Stimulated activated CD8-positive, alpha-beta memory T cell treated with anti-CD3 and anti-CD28 coated beads, Interleukin-12 subunit alpha, Interleukin-12 subunit beta, amount 100 ng/mL, for 1 hour (primary cell): ENCODE results near the gene CPS1.

ENCODE experiments used
- DNase-seq: peaks from one replicate; pipeline ENCODE4 v3.0.0-alpha.2; 2020; ENCODE audit warnings: low read depth

CPS1 gene

GRCh38 chr2:210556329-210556980 is at the start of gene CPS1:
CPS1 (plus strand) TSS chr2:210556599; CDS start chr2:210556734, 135 bp downstream.
- DNase-seq: no peak

GRCh38 chr2:210515911-210516310 is 40.5 kb upstream of the CPS1 start:
- no peak for DNase-seq

- DNase-seq: no peak
Measured at GRCh38 chr2:210517264-210517663, 39.1 kb upstream of the CPS1 start.

GRCh38 chr2:210519594-210519993 is 36.8 kb upstream of the CPS1 start:
- no peak for DNase-seq

- DNase-seq: no peak
Measured at GRCh38 chr2:210522399-210522798, 34.0 kb upstream of the CPS1 start.

- DNase-seq: no peak
Measured at GRCh38 chr2:210523650-210524289, 32.6 kb upstream of the CPS1 start.

GRCh38 chr2:210524533-210524932 is 31.9 kb upstream of the CPS1 start:
- no peak for DNase-seq

GRCh38 chr2:210527286-210527685 is 29.1 kb upstream of the CPS1 start:
- DNase-seq: no peak

- no peak for DNase-seq
Measured at GRCh38 chr2:210528716-210529115, 27.7 kb upstream of the CPS1 start.

GRCh38 chr2:210531050-210531449 is 25.3 kb upstream of the CPS1 start:
- no peak for DNase-seq

- DNase-seq: no peak
Measured at GRCh38 chr2:210531482-210531881, 24.9 kb upstream of the CPS1 start.

GRCh38 chr2:210533389-210533788 is 23.0 kb upstream of the CPS1 start:
- no peak for DNase-seq

GRCh38 chr2:210534879-210535278 is 21.5 kb upstream of the CPS1 start:
- no peak for DNase-seq

GRCh38 chr2:210536973-210537650 is 19.3 kb upstream of the CPS1 start:
- DNase-seq: no peak

GRCh38 chr2:210539035-210539434 is 17.4 kb upstream of the CPS1 start:
- no peak for DNase-seq

GRCh38 chr2:210539578-210540416 is 16.6 kb upstream of the CPS1 start:
- no peak for DNase-seq

- no peak for DNase-seq
Measured at GRCh38 chr2:210540471-210540870, 15.9 kb upstream of the CPS1 start.

- DNase-seq: no peak
Measured at GRCh38 chr2:210540900-210541289, 15.5 kb upstream of the CPS1 start.

GRCh38 chr2:210541290-210541902 is 15.0 kb upstream of the CPS1 start:
- DNase-seq: no peak

GRCh38 chr2:210544007-210544590 is 12.3 kb upstream of the CPS1 start:
- no peak for DNase-seq

- no peak for DNase-seq
Measured at GRCh38 chr2:210544831-210545230, 11.6 kb upstream of the CPS1 start.
